Measurements from ENCODE around the gene NBEA.
"Not testable (repeated sequence)": the region's sequence is repeated elsewhere in the genome, so short reads cannot be mapped to it uniquely, and the experiment has no call there.

The NBEA gene

GRCh38 chr13:34951528-34951927 lies 9.5 kb downstream of the NBEA start:
- DNase-seq: no peak

GRCh38 chr13:34959489-34959888 lies 17.4 kb downstream of the NBEA start:
- DNase-seq: no peak

GRCh38 chr13:34964558-34964957 lies 22.5 kb downstream of the NBEA start:
- DNase-seq: no peak

- peak; percentile 37 for DNase-seq
Observed at GRCh38 chr13:34967851-34968562, 25.9 kb downstream of the NBEA start.

- DNase-seq: not testable (repeated sequence)
Observed at GRCh38 chr13:34969539-34969938, 27.5 kb downstream of the NBEA start.

GRCh38 chr13:34970961-34971360 lies 28.9 kb downstream of the NBEA start:
- DNase-seq: no peak

GRCh38 chr13:34971473-34971872 lies 29.4 kb downstream of the NBEA start:
- no peak for DNase-seq

GRCh38 chr13:34985199-34985598 lies 43.1 kb downstream of the NBEA start:
- DNase-seq: not testable (repeated sequence)

GRCh38 chr13:34988330-34988791 lies 46.3 kb downstream of the NBEA start:
- no peak for DNase-seq

GRCh38 chr13:34990399-34991214 lies 48.5 kb downstream of the NBEA start:
- DNase-seq: no peak

GRCh38 chr13:34993470-34993869 lies 51.4 kb downstream of the NBEA start:
- DNase-seq: no peak

GRCh38 chr13:35003734-35004133 lies 61.7 kb downstream of the NBEA start:
- DNase-seq: not testable (repeated sequence)

GRCh38 chr13:35005051-35005450 lies 63.0 kb downstream of the NBEA start:
- no peak for DNase-seq

- no peak for DNase-seq
Observed at GRCh38 chr13:35014606-35015213, 72.6 kb downstream of the NBEA start.

GRCh38 chr13:35016362-35017112 lies 74.5 kb downstream of the NBEA start:
- no peak for DNase-seq

GRCh38 chr13:35025314-35025713 lies 83.2 kb downstream of the NBEA start:
- DNase-seq: no peak

- no peak for DNase-seq
Observed at GRCh38 chr13:35028338-35028867, 86.3 kb downstream of the NBEA start.

- no peak for DNase-seq
Observed at GRCh38 chr13:35039012-35039411, 96.9 kb downstream of the NBEA start.

- no peak for DNase-seq
Observed at GRCh38 chr13:35046587-35046986, 104.5 kb downstream of the NBEA start.

- no peak for DNase-seq
Observed at GRCh38 chr13:35055705-35056104, 113.6 kb downstream of the NBEA start.

- DNase-seq: no peak
Observed at GRCh38 chr13:35057858-35058257, 115.8 kb downstream of the NBEA start.

GRCh38 chr13:35058585-35058984 lies 116.5 kb downstream of the NBEA start:
- DNase-seq: not testable (repeated sequence)

GRCh38 chr13:35086667-35087066 lies 144.6 kb downstream of the NBEA start:
- no peak for DNase-seq

Data from NCI-H1105 (cell line).